K562 (cell line): ENCODE data around the gene FAM81B. TPM values are rescaled to one million over a fixed set of nuclear protein-coding genes. Genes with fewer than 3 reads are reported as not detected.
"Not testable (repeated sequence)": the region's sequence is repeated elsewhere in the genome, so short reads cannot be mapped to it uniquely, and the experiment has no call there.

Experiments used
- ATAC-seq: fragments of 200-7000 bp; cut with Tn5 transposase; 3 replicates; pipeline ENCODE4 v1.9.1; 2020; ENCODE audit warnings: moderate library complexity
- BruUV-seq: library from RNA; stranded (reverse); fragments of 400-500 nt; replicated peaks from 2 replicates; lab custom pipeline; 2021; lab: Mats Ljungman, UMichigan
- CTCF ChIA-PET: fragments of 300-600 bp; formaldehyde crosslinking; extraction: SDS; loops from one replicate; lab custom pipeline; 2021; ENCODE audit warnings: low intra/inter-chr PET ratio; lab: Yijun Ruan, JAX
- POLR2A ChIA-PET: fragments of 300-600, 350-650 bp; sonication (Branson Sonifier 250); formaldehyde crosslinking; extraction: SDS; loops from one replicate; lab custom pipeline; 2021; ENCODE audit warnings: antibody characterized with exemption, inconsistent platforms; lab: Yijun Ruan, JAX
- DNase-seq, 4 experiments: peaks; one replicate each; pipeline versions ENCODE4 v3.0.0 to v3.0.0-alpha.2; 2011 to 2018; ENCODE audit warnings: low spot score in 3 of 4, mixed read lengths in 3 of 4; ENCODE audit errors: extremely low read depth in 1 of 4
- FAIRE-seq: peaks from 2 replicates; lab custom pipeline; 2011; peaks lifted over from hg19 to GRCh38; lab: Jason Lieb, UNC
- H2AFZ ChIP-seq: 2 replicates; pipeline ENCODE4 v1.6.0; 2011; ENCODE audit warnings: low read depth, low read length, control low read depth, inconsistent platforms
- H3K27ac ChIP-seq: fragments of 200-600 bp; 3 replicates; pipeline ENCODE4 v1.8.0; 2011; ENCODE audit warnings: low read depth, mild to moderate bottlenecking, control low read depth, inconsistent platforms, low read length, moderate library complexity, mixed read lengths; ENCODE audit errors: extremely low read depth
- H3K27me3 ChIP-seq, 2 experiments: fragments of 300-600 bp in 1 of 2; 2 replicates in 1 of 2; 3 replicates in 1 of 2; pipeline versions ENCODE4 v1.6.0 to v1.8.0; 2011; ENCODE audit warnings: inconsistent platforms in 2 of 2, low read length in 2 of 2, mild to moderate bottlenecking in 1 of 2, mixed read lengths in 1 of 2, moderate library complexity in 1 of 2; ENCODE audit not compliant: control insufficient read depth in 2 of 2, insufficient read depth in 2 of 2
- H3K36me3 ChIP-seq: fragments of 300-600 bp; 3 replicates; pipeline ENCODE4 v1.8.0; 2011; ENCODE audit warnings: mild to moderate bottlenecking, low read length, inconsistent platforms; ENCODE audit not compliant: control insufficient read depth, insufficient read depth
- H3K4me1 ChIP-seq, 2 experiments: fragments of 200-600 bp in 1 of 2; replicated peaks in 1 of 2; 2 replicates in 1 of 2; 3 replicates in 1 of 2; pipeline versions ENCODE4 v1.5.1 to v1.8.0; 2011; ENCODE audit warnings: inconsistent platforms in 2 of 2, low read length in 2 of 2, mild to moderate bottlenecking in 1 of 2, mixed read lengths in 1 of 2, moderate library complexity in 1 of 2; ENCODE audit not compliant: control insufficient read depth in 2 of 2, insufficient read depth in 2 of 2
- H3K4me2 ChIP-seq: 2 replicates; pipeline ENCODE4 v1.6.1; 2011; ENCODE audit warnings: low read length, control low read depth, inconsistent platforms, mixed read lengths; ENCODE audit not compliant: insufficient read depth
- H3K4me3 ChIP-seq: fragments of 200-600 bp; sonication (generic), shearing (Covaris generic); 2 replicates; pipeline ENCODE4 v1.5.1; 2016; ENCODE audit warnings: control low read depth, inconsistent platforms
- H3K79me2 ChIP-seq: fragments of 200-600 bp; 3 replicates; pipeline ENCODE4 v1.8.0; 2011; ENCODE audit warnings: low read length, inconsistent platforms; ENCODE audit not compliant: control insufficient read depth, insufficient read depth
- H3K9ac ChIP-seq, 2 experiments: 2 replicates each; pipeline versions ENCODE4 v1.6.0 to v1.6.1; 2011; ENCODE audit warnings: low read depth in 2 of 2, low read length in 2 of 2, control low read depth in 1 of 2, inconsistent platforms in 1 of 2, mild to moderate bottlenecking in 1 of 2, mixed read lengths in 1 of 2; ENCODE audit not compliant: insufficient read depth in 1 of 2
- H3K9me1 ChIP-seq: one replicate; pipeline ENCODE4 v1.6.0; 2011; ENCODE audit warnings: inconsistent platforms, mild to moderate bottlenecking, low read length, moderate library complexity; ENCODE audit not compliant: control insufficient read depth, insufficient read depth
- H3K9me3 ChIP-seq: replicated peaks from 2 replicates; pipeline ENCODE4 v1.5.1; 2011; ENCODE audit warnings: low read depth, low read length, inconsistent platforms; ENCODE audit not compliant: control insufficient read depth, insufficient read depth
- H4K20me1 ChIP-seq: replicated peaks from 2 replicates; pipeline ENCODE4 v1.6.1; 2011; ENCODE audit warnings: low read length, inconsistent platforms, mixed read lengths; ENCODE audit not compliant: control insufficient read depth, insufficient read depth
- CHD4 ChIP-seq: fragments of 200-600 bp; sonication (generic); IDR thresholded peaks from 3 replicates; pipeline ENCODE4 v1.6.1; 2012; ENCODE audit warnings: low read depth, mild to moderate bottlenecking, mixed read lengths, low read length, inconsistent platforms; ENCODE audit not compliant: insufficient read depth, insufficient replicate concordance, poor library complexity, severe bottlenecking
- NFIC ChIP-seq: fragments of 450-650 bp; IDR thresholded peaks from 2 replicates; pipeline ENCODE4 v1.6.1; 2017; ENCODE audit warnings: mild to moderate bottlenecking, inconsistent platforms
- ZNF316 ChIP-seq: fragments of 450-650 bp; IDR thresholded peaks from 2 replicates; pipeline ENCODE4 v1.6.1; 2016
- ZNF551 ChIP-seq: fragments of 250-450 bp; sonication (Bioruptor Pico); IDR thresholded peaks from 2 replicates; pipeline ENCODE4 v1.5.0; 2021; ENCODE audit warnings: mild to moderate bottlenecking, moderate library complexity
- WGBS: fragments of 100-300 bp; shearing (Covaris generic); methylation state at CpG from one replicate; pipeline ENCODE4 v1.1.6; 2016; ENCODE audit warnings: low coverage, mixed read lengths; ENCODE audit not compliant: insufficient coverage; ENCODE audit errors: missing lambda C conversion rate; 5-methylcytosine and 5-hydroxymethylcytosine counted together
- in situ Hi-C: fragments of 300-500 bp; cut with MboI; formaldehyde crosslinking; loops from 4 replicates; pipeline ENCODE4 v1.15.0; 2018; ENCODE audit warnings: inconsistent platforms, mixed read lengths
- intact Hi-C: fragments of 100-400 bp; cut with micrococcal nuclease; formaldehyde crosslinking; loops from 2 replicates; pipeline ENCODE4 v1.14.2; 2022
- polyA plus RNA-seq, 8 experiments: library from polyadenylated mRNA; depleted of rRNA in 4 of 8; stranded (reverse) in 5 of 8; unstranded in 3 of 8; fragments of >200 nt; fragmentation: Nextera tagmentation in 2 of 8; fragmentation: Illumina TruSeq in 1 of 8; extraction: Ambion mirVana in 2 of 8; extraction: Trizol in 1 of 8; gene quantifications; 2 replicates each; pipeline versions ENCODE4 v1.2.1 to v1.2.3, GENCODE V29; 2011 to 2014; ENCODE audit warnings: inconsistent platforms in 1 of 8, missing spikeins in 1 of 8
- total RNA-seq, 7 experiments: library from RNA; depleted of rRNA in 6 of 7; stranded (reverse); fragments of >200 nt in 6 of 7; fragmentation: Illumina TruSeq in 2 of 7; extraction: Trizol in 2 of 7; gene quantifications; 2 replicates each; pipeline versions ENCODE4 v1.2.1 to v1.2.3, GENCODE V29; 2011 to 2021; ENCODE audit warnings: low replicate concordance in 1 of 7

FAM81B gene
- total and polyA plus RNA-seq, 9 of the 15 experiments (the other 6 are each of a cell fraction or from before 2014, with no cell fraction given), result 0.08 to 0.64 (median 0.25) TPM; not detected in 2

- TF ChIP-seq ZNF551, result no peak
Observed at GRCh38 chr5:95358848-95359247, 32.3 kb upstream of the FAM81B start (continued).

GRCh38 chr5:95360667-95361066 lies 30.5 kb upstream of the FAM81B start:
- H3K4me3 ChIP-seq, H3K79me2 ChIP-seq, H3K27ac ChIP-seq, H3K9me3 ChIP-seq, DNase-seq, H3K4me2 ChIP-seq, H3K9ac ChIP-seq, H3K27me3 ChIP-seq, intact Hi-C loops, BruUV-seq, CTCF ChIA-PET, H4K20me1 ChIP-seq, H3K4me1 ChIP-seq, H2AFZ ChIP-seq, POLR2A ChIA-PET, in situ Hi-C loops, H3K9me1 ChIP-seq, H3K36me3 ChIP-seq, ATAC-seq: not testable (repeated sequence)
- peak; percentile 6 for FAIRE-seq
- WGBS, result 0% methylated on average over 2 of the region's 2 CpGs
- 0 out of 2 replicates have a peak, but pooled peaks have one; percentile 41 for TF ChIP-seq ZNF316

DNA sequence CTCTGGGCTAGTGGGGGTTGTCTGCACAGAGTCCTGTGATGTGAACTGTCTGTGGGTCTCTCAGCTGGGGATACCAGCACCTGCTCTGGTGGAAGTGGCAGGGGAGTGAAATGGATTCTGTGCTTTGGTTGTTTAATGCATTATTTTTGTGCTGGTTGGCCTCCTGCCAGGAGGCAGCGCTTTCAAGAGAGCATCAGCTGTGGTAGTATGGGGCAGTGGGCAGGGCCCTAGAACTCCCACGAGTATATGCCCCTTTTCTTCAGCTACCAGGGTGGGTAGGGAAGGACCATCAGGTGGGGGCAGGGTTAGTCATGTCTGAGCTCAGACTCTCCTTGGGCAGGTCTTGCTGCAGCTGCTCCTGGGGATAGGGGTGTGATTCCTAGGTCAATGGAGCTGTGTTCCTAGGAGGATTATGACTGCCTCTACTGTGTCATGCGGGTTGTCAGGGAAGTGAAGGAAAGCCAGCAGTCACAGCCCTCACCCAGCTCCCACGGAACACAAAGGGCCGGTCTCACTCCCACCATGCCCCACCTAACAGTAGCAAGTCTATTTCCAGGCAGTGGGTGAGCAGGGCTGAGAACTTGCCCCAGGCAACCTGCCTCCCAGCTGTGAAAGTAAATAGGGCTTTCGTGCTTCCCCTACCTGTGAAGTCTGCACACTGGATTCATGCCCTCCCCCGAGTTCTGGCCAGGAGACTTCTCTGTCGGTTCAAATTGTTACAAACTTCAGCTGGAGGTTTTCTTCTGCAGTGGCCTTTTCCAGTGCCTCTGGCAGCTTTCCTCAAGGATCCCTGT lies 25.7 kb upstream of the FAM81B start:
- ChIA-PET POLR2A (interaction anchor here (0.9 kb wide), 1 partner anchor 9 kb away, joined by 4 read pairs; no protein-coding TSS in a partner anchor), CTCF (no interaction called here)
- H3K9me1 ChIP-seq, result no peaks in the 10 kb centered on the region
- TF ChIP-seq CHD4, result no peak
- peak; percentile 33 for TF ChIP-seq NFIC
- no peaks in the 10 kb centered on the region for H3K79me2 ChIP-seq
- 5% methylated on average over 8 of the region's 8 CpGs for WGBS
- intact Hi-C loops, result no loop called here
- DNase-seq (no peak), FAIRE-seq (no peak), ATAC-seq (no peak)
- H3K9ac ChIP-seq, result no peak overlapping the region
- H3K4me2 ChIP-seq, result no peak overlapping the region
- H3K9me3 ChIP-seq, result no peaks in the 10 kb centered on the region
- H2AFZ ChIP-seq, result no peak overlapping the region
- no TSS peak for BruUV-seq
- H3K36me3 ChIP-seq, result no peaks in the 10 kb centered on the region
- H3K4me3 ChIP-seq, result no peak overlapping the region
- H3K27me3 ChIP-seq, result peaks cover 0 to 3% of the 10 kb centered on the region in 2 experiments; a peak in 1 of 5 replicates
- no peak overlapping the region for H3K27ac ChIP-seq
- no peaks in the 10 kb centered on the region for H3K4me1 ChIP-seq
- no peaks in the 10 kb centered on the region for H4K20me1 ChIP-seq
- in situ Hi-C loops, result no loop called here
